GM12878 (cell line): ENCODE measurements around the gene VSIG8. TPM values are rescaled to one million over a fixed set of nuclear protein-coding genes. Genes with fewer than 3 reads are reported as not detected.
A peak's percentile ranks its signal among the peaks of the same experiment; 100 is the strongest.

Source experiments
- ASH2L ChIP-seq: fragments of 300-600, 200-600 bp; sonication (generic); IDR thresholded peaks from 2 replicates; pipeline ENCODE4 v1.6.1; 2017; ENCODE audit warnings: low read depth, mild to moderate bottlenecking, borderline replicate concordance
- ATF3 ChIP-seq: IDR thresholded peaks from 2 replicates; pipeline ENCODE4 v1.6.1; 2011; ENCODE audit warnings: low read depth, mild to moderate bottlenecking, low read length, moderate library complexity, borderline replicate concordance; ENCODE audit errors: extremely low read depth
- ATF7 ChIP-seq: fragments of 450-650 bp; IDR thresholded peaks from 2 replicates; pipeline ENCODE4 v1.6.1; 2016; ENCODE audit warnings: low read depth, mild to moderate bottlenecking
- CBFB ChIP-seq: IDR thresholded peaks from 2 replicates; pipeline ENCODE4 v1.6.1; 2016; ENCODE audit warnings: antibody characterized with exemption, low read depth
- CEBPZ ChIP-seq: fragments of 150-350 bp; IDR thresholded peaks from 2 replicates; pipeline ENCODE4 v1.6.1; 2016; ENCODE audit warnings: low read depth, low read length
- CHD1 ChIP-seq: IDR thresholded peaks from 2 replicates; pipeline ENCODE4 v1.6.1; 2012; ENCODE audit warnings: low read depth, low read length, improper control_type of control experiment
- DPF2 ChIP-seq: fragments of 450-650 bp; IDR thresholded peaks from 2 replicates; pipeline ENCODE4 v1.6.1; 2017; ENCODE audit warnings: mild to moderate bottlenecking
- EZH2 ChIP-seq: IDR thresholded peaks from 2 replicates; pipeline ENCODE4 v1.6.1; 2012; ENCODE audit warnings: low read depth, mild to moderate bottlenecking, control low read depth, inconsistent platforms, low read length, borderline replicate concordance; ENCODE audit not compliant: control insufficient read depth
- HDGF ChIP-seq: fragments of 450-650 bp; IDR thresholded peaks from 2 replicates; pipeline ENCODE4 v1.6.1; 2016; ENCODE audit warnings: antibody characterized with exemption
- IKZF2 ChIP-seq, 2 experiments: fragments of 450-650 bp; IDR thresholded peaks; 2 replicates each; pipeline ENCODE4 v1.6.1; 2017; ENCODE audit warnings: mild to moderate bottlenecking in 2 of 2, moderate library complexity in 2 of 2
- MEF2B ChIP-seq: fragments of 450-650 bp; IDR thresholded peaks from 2 replicates; pipeline ENCODE4 v1.6.1; 2018; ENCODE audit warnings: mild to moderate bottlenecking, moderate library complexity; ENCODE audit not compliant: partially characterized antibody, poor library complexity, severe bottlenecking
- MTA3 ChIP-seq: IDR thresholded peaks from 2 replicates; pipeline ENCODE4 v1.6.1; 2012; ENCODE audit warnings: low read length, inconsistent platforms, borderline replicate concordance
- NFYA ChIP-seq: IDR thresholded peaks from 2 replicates; pipeline ENCODE4 v1.6.1; 2011; ENCODE audit warnings: low read depth, mild to moderate bottlenecking, low read length, improper control_type of control experiment, borderline replicate concordance
- PML ChIP-seq: IDR thresholded peaks from 2 replicates; pipeline ENCODE4 v1.6.1; 2012; ENCODE audit warnings: low read length, inconsistent platforms
- RCOR1 ChIP-seq: conservative IDR thresholded peaks from 2 replicates; pipeline ENCODE4 v1.6.1; 2012; ENCODE audit warnings: low read depth, low read length, improper control_type of control experiment
- SP1 ChIP-seq: IDR thresholded peaks from one replicate; pipeline ENCODE4 v1.6.1; 2011; ENCODE audit warnings: low read depth, low read length
- SREBF1 ChIP-seq: IDR thresholded peaks from 2 replicates; pipeline ENCODE4 v1.6.1; 2012; ENCODE audit warnings: mild to moderate bottlenecking, low read length
- SREBF2 ChIP-seq: IDR thresholded peaks from 2 replicates; pipeline ENCODE4 v1.6.1; 2012; ENCODE audit warnings: mild to moderate bottlenecking, low read length
- SUZ12 ChIP-seq: fragments of 200-600 bp; sonication (generic); IDR thresholded peaks from one replicate; pipeline ENCODE4 v1.6.1; 2018; ENCODE audit warnings: antibody characterized with exemption, mild to moderate bottlenecking; ENCODE audit not compliant: unreplicated experiment
- TCF3 ChIP-seq: IDR thresholded peaks from 2 replicates; pipeline ENCODE4 v1.6.1; 2012; ENCODE audit warnings: low read depth, mild to moderate bottlenecking, low read length, borderline replicate concordance; ENCODE audit not compliant: insufficient read depth
- YY1 ChIP-seq: IDR thresholded peaks from 2 replicates; pipeline ENCODE4 v1.6.1; 2011; ENCODE audit warnings: low read depth, mild to moderate bottlenecking, low read length
- ZNF217 ChIP-seq: fragments of 450-650 bp; IDR thresholded peaks from 2 replicates; pipeline ENCODE4 v1.6.1; 2017; ENCODE audit warnings: antibody characterized with exemption, mild to moderate bottlenecking
- polyA plus RNA-seq, 11 experiments: library from polyadenylated mRNA; depleted of rRNA in 4 of 11; unstranded in 6 of 11; stranded (reverse) in 5 of 11; fragments of >200 nt; fragmentation: Nextera tagmentation in 4 of 11; fragmentation: Illumina TruSeq in 1 of 11; extraction: Ambion mirVana in 4 of 11; extraction: Trizol in 1 of 11; gene quantifications; 1 replicate in 1 of 11; 2 replicates in 10 of 11; pipeline versions ENCODE4 v1.2.1 to v1.2.3, GENCODE V29; 2011 to 2016; ENCODE audit warnings: inconsistent platforms in 2 of 11, missing spikeins in 2 of 11, low read depth in 1 of 11
- total RNA-seq, 4 experiments: library from RNA; depleted of rRNA in 3 of 4; stranded (reverse); fragments of >200 nt in 3 of 4; fragmentation: Illumina TruSeq in 1 of 4; extraction: Trizol in 1 of 4; gene quantifications; 2 replicates each; pipeline versions ENCODE4 v1.2.1 to v1.2.3, GENCODE V29; 2013 to 2021
- TF ChIP-seq, protein P1 (sequence below): IDR thresholded peaks from 2 replicates; pipeline ENCODE4 v1.6.1; 2012; ENCODE audit warnings: low read depth, low read length, improper control_type of control experiment

VSIG8 gene
- total and polyA plus RNA-seq, 10 of the 15 experiments (the other 5 are each of a cell fraction or from before 2014, with no cell fraction given): not detected

- peak; percentile 52; the same call in 1 of the 2 replicates for TF ChIP-seq ATF3
- TF ChIP-seq DPF2: no peak
- TF ChIP-seq IKZF2 (IDR thresholded peaks at IDR 0.05): no peak
- no peak for TF ChIP-seq EZH2
- TF ChIP-seq RCOR1: 0 out of 2 replicates have a peak, but pooled peaks have one; percentile 36
- TF ChIP-seq HDGF: no peak
- TF ChIP-seq PML: no peak
- no peak for TF ChIP-seq CHD1
- TF ChIP-seq ASH2L: no peak
- TF ChIP-seq ATF7: no peak; the same call in 1 of the 2 replicates
- TF ChIP-seq SREBF1: no peak
- no peak for TF ChIP-seq MTA3
- no peak for TF ChIP-seq SUZ12
- TF ChIP-seq YY1: peak; percentile 73; the same call in 1 of the 2 replicates
- no peak for TF ChIP-seq ZNF217
- no peak for TF ChIP-seq CBFB
- TF ChIP-seq, protein P1, sequence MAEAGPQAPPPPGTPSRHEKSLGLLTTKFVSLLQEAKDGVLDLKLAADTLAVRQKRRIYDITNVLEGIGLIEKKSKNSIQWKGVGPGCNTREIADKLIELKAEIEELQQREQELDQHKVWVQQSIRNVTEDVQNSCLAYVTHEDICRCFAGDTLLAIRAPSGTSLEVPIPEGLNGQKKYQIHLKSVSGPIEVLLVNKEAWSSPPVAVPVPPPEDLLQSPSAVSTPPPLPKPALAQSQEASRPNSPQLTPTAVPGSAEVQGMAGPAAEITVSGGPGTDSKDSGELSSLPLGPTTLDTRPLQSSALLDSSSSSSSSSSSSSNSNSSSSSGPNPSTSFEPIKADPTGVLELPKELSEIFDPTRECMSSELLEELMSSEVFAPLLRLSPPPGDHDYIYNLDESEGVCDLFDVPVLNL: no peak
- no peak for TF ChIP-seq CEBPZ
- TF ChIP-seq MEF2B: no peak
- no peak for TF ChIP-seq TCF3
- no peak for TF ChIP-seq SREBF2
- TF ChIP-seq NFYA: no peak
- no peak for TF ChIP-seq SP1
These were observed 29.1 kb upstream of the VSIG8 start (continued) for GRCh38 chr1:159891275-159892157.
